ENCODE measurements around the gene FBXW4.

GRCh38 chr10:101609481-101609880 lies 85.5 kb downstream of the FBXW4 start:
- TF ChIP-seq CTCF (IDR thresholded peaks at IDR 0.05; ENCODE audit: insufficient read depth, low read depth, low read length) (no peak), EZH2 (IDR thresholded peaks at IDR 0.05; ENCODE audit: insufficient read depth, low read length) (no peak)

All from astrocyte (in vitro differentiated cells and primary cell).